ENCODE results near the gene KCNMB2. TPM values are rescaled to one million over a fixed set of nuclear protein-coding genes. Genes with fewer than 3 reads are reported as not detected.

KCNMB2 gene
- polyA plus RNA-seq, 2 of the 4 experiments (the other 2 are of a cell fraction): not detected

GRCh38 chr3:178845420-178846118, 309.3 kb downstream of the KCNMB2 start:
- Histone ChIP-seq H3K4me2 (no peak overlapping the region), H3K4me3 (no peak overlapping the region), H3K4me1 (no peaks in the 10 kb centered on the region), H3K27ac (no peak overlapping the region), H3K9me3 (no peaks in the 10 kb centered on the region)
- no peak for DNase-seq (ENCODE audit: low read depth in 1 of 2, low spot score in 1 of 2)
- WGBS (ENCODE audit: missing lambda C conversion rate): 0% methylated on average over 3 of the region's 3 CpGs
- POLR2A ChIA-PET: no interaction called here
- FAIRE-seq: no peak
- CTCF ChIA-PET: no interaction called here
- no peak for ATAC-seq
- TF ChIP-seq USF2 (IDR thresholded peaks at IDR 0.05) (0 out of 2 replicates have a peak, but pooled peaks have one; percentile 8), NR3C1 (IDR thresholded peaks at IDR 0.05) (no peak), JUNB (IDR thresholded peaks at IDR 0.05) (no peak), SREBF2 (IDR thresholded peaks at IDR 0.05) (no peak), HMGXB4 (CRISPR knock-in tag; IDR thresholded peaks at IDR 0.05; ENCODE audit: borderline replicate concordance) (no peak), ESRRA (IDR thresholded peaks at IDR 0.05; ENCODE audit: borderline replicate concordance, low read length) (no peak), RFX5 (IDR thresholded peaks at IDR 0.05) (no peak)

GRCh38 chr3:178847190-178847589, 311.0 kb downstream of the KCNMB2 start:
- TF ChIP-seq TP53 (CRISPR knock-in tag; IDR thresholded peaks at IDR 0.05): no peak
- no peak for TF ChIP-seq FOSB (CRISPR knock-in tag; IDR thresholded peaks at IDR 0.05)
- no peak for TF ChIP-seq JUN (IDR thresholded peaks at IDR 0.05)
- no peak for TF ChIP-seq POLR2A (IDR thresholded peaks at IDR 0.05; ENCODE audit: low read length)
- no peak for TF ChIP-seq PHF8 (IDR thresholded peaks at IDR 0.05; ENCODE audit: borderline replicate concordance, low read depth)
- TF ChIP-seq RCOR1 (IDR thresholded peaks at IDR 0.05; ENCODE audit: low read depth, low read length): no peak
- no peak for FAIRE-seq
- POLR2A ChIA-PET: no interaction called here
- H3K4me1 ChIP-seq: no peaks in the 10 kb centered on the region
- no peak overlapping the region for H3K27ac ChIP-seq
- 10% methylated on average over 2 of the region's 2 CpGs for WGBS (ENCODE audit: missing lambda C conversion rate)
- ATAC-seq: no peak
- no peaks in the 10 kb centered on the region for H3K9me3 ChIP-seq
- H3K4me2 ChIP-seq: no peak overlapping the region
- CTCF ChIA-PET: no interaction called here
- no peak overlapping the region for H3K4me3 ChIP-seq
- DNase-seq (ENCODE audit: low read depth in 1 of 2, low spot score in 1 of 2): no peak

GRCh38 chr3:178849199-178849910, 313.1 kb downstream of the KCNMB2 start:
- POLR2A ChIA-PET: no interaction called here
- CTCF ChIA-PET: no interaction called here
- no peak for ATAC-seq
- H3K27ac ChIP-seq: no peak overlapping the region
- DNase-seq (ENCODE audit: low read depth in 1 of 2, low spot score in 1 of 2): no peak
- FAIRE-seq: no peak
- TF ChIP-seq MYC (IDR thresholded peaks at IDR 0.05; ENCODE audit: borderline replicate concordance, low read length) (no peak), ZC3H11A (IDR thresholded peaks at IDR 0.05) (no peak), E2F6 (IDR thresholded peaks at IDR 0.05; ENCODE audit: borderline replicate concordance, low read depth) (no peak), MAFK (IDR thresholded peaks at IDR 0.05; ENCODE audit: partially characterized antibody) (no peak), EHMT2 (IDR thresholded peaks at IDR 0.05; ENCODE audit: low read depth) (no peak)
- no peaks in the 10 kb centered on the region for H3K4me1 ChIP-seq
- WGBS (ENCODE audit: missing lambda C conversion rate): 7% methylated on average over 4 of the region's 4 CpGs
- no peak overlapping the region for H3K4me2 ChIP-seq
- no peaks in the 10 kb centered on the region for H3K9me3 ChIP-seq
- no peak overlapping the region for H3K4me3 ChIP-seq

Measured in A549 (cell line).